GM11168 (cell line): ENCODE results near the gene NATD1.
"Not testable (repeated sequence)": the region's sequence is repeated elsewhere in the genome, so short reads cannot be mapped to it uniquely, and the experiment has no call there.

Experiments used
- in situ Hi-C: fragments of 300-500 bp; cut with MboI; formaldehyde crosslinking; loops from one replicate; pipeline ENCODE4 v1.12.0; 2022; ENCODE audit warnings: low sequenced_read_pairs; ENCODE audit not compliant: unreplicated experiment

NATD1 gene

DNA sequence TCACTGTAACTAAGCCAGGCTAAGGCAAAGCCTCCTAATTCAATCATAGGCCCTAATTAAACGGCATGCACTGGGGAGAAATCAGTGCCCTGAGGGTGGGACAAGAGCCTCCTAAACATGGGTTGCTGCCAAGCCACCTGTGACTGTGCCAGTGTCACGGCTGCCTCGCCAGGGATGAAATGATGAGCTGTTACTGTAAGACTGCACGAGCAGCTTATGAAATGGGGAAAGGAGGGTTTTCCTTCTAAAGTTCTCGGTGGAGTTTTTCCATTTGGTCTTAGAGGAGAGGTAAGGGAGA, 52.0 kb downstream of the NATD1 start:
- in situ Hi-C loops, result no loop called here

DNA sequence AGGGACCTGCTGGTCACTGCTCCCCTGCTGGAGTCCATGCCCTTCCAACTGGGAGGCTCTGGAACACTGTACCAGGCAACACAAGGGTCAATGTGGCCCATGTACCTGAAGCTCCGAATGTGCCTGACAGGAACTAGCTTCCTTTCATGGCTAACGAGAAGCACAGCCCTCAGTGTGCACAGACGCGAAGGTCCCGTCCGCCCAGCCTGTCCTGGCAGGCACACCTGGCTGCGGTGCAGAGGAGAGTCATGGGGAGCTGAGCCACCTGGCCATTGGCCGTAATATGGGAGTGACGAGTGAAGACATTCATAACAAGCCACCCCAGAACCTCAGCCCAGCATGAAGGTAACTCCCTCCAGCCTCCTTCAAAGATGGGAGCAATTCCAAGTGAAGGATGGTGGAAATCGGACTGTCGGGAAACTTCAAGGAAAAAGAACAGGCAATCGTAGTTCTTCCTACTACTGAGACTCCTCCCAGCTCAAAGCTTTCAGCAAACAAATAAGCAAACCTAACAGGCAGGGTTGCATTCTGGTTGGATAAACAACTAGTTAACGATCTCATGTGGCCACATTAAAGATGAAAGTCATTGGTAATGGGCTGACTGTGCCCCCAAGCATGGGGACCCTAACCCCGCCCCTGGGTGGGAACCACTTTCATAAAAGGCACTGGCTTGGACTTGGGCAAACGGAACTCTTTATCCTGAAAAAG, 52.5 kb downstream of the NATD1 start:
- in situ Hi-C loops, result no loop called here

DNA sequence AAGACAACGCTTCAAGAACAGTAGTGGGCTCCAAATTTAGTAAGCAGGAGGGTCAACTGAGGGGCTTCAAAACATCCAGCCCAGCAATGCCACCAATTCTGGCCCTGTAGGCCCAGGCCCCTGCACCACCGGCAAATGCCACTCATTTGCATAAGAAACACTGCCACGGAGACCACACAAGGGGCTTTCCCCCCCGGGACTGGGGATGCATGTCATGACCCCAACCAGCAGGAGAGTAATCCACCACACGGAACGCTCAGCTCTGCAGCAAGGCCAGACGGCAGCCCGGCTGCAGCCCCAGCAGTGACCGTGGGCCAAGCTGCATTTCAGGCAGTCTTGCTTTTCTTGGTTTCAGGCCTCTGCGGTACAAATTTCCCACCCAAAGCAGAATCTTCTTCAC, 53.4 kb downstream of the NATD1 start:
- in situ Hi-C loops, result no loop called here

DNA sequence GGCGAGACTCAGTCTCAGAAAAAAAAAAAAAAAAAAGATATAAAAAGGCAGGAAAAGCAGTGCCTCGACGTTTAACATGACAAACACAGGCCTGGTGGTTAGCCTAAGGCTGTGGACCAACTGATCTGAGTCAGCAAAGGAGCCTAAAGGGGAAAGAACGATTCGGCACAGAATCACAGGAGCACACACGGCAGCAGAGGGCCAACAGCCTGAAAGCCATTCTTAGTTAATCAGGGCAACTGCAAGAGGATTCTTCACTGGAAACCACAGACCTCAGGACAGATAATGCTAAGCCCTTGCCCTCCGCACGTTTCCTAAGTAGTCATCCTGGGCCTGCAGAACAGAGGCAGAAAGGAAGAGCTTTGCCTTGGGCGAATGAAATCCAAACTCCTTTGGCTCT, 53.9 kb downstream of the NATD1 start:
- in situ Hi-C loops, result no loop called here

DNA sequence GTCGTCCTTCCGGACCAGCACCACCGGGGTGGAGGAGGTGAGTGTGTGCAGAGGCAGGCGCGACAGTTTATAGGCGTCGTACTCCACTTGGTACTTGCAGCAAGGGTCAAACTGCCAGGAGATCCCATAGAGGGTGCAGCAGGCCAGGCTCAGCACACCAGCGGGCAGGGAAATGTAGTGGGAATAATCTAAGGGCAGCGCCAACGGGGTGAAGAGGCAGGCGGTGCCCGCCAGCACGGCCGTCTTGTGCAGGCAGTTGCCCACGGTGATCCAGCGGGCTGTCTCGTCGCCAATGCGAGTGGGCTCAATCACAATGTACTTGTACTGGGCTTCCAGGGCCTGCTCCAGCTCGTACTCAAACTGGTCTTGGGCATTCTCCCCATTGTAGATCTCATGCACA, 54.8 kb downstream of the NATD1 start:
- in situ Hi-C loops, result no loop called here

DNA sequence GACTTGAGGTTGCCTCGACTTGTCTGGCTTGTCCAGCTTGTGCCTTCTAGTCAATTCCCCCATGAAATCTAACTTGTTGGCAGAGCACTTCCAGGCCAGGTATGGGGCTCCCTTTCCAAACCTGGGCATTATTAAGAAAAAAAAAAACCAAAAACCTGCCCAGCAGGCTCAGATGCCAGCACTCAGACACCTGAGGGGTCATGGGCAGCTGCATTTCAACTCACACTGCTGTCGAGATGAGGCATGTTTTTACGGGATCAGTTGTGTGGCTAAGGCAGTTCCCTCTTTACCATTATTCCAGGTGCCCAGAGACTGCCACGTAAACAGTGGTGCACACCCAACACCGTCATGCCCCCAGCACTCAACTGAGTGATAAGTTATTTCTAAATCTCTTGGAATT, 57.1 kb downstream of the NATD1 start:
- in situ Hi-C loops, result no loop called here

DNA sequence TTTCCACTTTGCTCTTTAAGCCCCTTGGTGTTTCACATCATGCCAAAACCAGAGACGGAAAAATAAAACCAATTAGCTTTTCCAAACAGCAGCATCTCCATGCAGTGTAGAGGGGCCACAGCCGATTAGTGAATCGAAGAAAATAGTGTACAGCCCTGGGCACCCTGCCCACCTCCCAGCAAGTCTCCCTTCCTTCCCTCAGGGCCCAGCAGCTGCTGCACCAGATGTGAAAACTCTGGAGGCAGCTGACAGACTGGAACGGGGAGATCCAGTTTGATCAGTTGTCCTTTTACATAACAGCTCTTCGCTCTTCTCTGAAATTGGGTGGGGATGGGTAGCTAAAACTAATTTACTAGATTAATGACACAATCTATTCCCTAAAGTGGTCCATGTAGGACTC, 58.5 kb downstream of the NATD1 start:
- in situ Hi-C loops, result no loop called here

DNA sequence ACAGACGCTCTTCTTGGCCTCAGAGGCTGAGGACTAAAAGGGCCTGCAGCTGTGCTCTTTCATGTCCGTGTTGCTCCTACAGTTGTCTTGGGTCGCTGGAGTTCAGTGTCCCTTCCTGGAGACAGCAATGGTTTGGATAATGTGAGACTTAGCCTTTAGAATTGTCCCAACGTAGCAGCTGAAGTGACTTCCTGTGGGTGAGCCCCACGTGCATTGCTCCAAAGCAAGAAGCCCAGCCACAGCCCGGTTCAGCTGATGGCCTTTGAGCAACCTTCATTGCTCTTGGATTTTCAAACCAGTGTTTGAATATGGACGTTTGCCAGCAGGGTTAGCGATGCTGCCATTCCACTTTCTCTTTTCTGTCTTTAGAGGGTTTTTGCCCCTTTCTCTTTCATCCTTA, 59.0 kb downstream of the NATD1 start:
- in situ Hi-C loops, result no loop called here

DNA sequence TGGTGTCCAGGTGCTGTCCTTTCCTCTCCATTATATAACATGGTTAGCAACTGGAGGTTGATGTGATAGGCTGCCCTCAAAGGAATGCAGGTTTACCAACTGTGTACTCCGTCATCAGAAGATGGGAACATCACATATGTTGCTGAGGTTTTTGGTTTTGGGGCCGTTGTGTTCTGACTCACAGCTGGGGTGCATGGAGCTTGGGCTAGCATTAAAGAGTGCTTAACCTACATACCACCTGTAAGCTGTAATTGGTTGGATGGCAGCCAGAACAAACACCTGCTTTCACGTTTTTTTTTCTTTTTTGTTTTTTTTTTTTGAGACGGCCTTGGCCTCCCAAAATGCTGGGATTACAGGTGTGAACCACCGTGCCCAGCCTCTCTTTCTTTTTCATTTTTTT, 60.2 kb downstream of the NATD1 start:
- in situ Hi-C loops, result no loop called here

DNA sequence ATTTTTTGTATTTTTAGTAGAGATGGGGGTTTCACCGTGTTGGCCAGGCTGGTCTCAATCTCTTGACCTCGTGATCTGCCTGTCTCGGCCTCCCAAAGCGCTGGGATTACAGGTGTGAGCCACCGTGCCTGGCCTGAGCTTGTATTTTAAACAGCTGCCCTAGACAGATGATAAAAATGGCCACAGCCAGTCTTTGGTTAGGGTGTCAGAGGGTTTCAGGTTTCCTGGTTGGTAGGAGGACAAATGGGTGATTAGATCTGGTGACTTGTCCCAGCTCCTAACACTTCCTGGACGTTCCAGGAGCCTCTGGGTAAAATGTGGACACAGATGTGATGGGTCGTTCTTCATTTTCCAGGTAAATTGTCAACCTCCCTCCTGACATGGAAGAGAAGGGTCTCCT, 60.8 kb downstream of the NATD1 start:
- in situ Hi-C loops, result not testable (repeated sequence)

DNA sequence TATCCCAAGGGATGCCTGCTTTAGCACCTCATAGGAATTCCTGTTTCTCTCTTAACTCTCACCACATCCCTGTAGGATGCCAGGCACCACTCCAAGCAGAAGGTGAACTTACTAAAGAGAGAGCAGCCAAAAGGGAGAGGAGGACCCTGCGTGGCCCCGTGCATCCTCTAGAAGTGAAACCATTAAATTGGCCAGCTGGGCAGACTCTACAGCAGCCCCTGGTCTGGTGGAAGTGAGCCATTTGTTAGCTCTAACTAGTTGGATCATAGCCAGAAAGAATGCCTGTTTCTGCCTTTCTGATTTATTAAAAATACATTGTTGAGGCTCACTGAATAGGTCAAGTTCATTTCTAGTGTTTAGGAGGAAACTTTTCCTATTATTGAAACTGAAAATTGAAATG, 61.5 kb downstream of the NATD1 start:
- in situ Hi-C loops, result no loop called here

DNA sequence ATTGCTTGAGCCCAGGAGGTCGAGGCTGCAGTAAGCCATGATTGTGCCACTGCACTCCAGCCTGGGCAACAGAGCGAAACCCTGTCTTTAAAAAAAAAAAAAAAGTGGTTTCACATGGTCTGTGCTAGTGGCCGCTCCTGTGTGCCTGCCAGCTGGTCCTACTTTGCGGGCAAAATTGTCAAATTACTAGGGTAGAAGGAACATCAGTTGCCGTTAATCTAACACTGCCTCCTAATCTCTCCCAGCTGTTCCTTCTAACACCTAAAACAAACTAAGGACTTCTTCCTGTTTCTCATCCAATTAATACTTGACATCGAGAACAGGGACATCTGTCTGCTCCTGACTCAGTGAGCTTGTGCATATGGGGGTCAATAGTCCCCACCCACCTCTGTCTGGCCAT, 63.1 kb downstream of the NATD1 start:
- in situ Hi-C loops, result no loop called here

DNA sequence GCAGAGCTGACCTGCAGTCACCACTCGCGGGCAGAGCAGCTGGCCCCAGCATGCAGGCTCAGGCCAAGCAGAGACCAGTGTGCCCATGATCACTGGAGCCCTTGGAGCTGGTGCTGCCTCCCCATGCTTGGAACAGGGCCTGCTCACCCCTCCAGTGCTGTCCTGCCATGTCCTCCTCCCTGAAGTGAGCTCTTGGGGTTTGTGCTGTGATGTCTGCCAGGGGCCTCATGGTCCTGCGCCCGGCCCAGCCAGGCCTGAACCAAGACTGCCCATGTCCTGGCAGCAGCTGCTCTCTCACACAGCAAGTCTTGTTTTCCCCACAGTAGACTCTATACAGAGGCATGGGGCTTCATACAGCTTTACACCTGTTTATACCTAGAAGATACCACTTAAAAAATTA, 63.8 kb downstream of the NATD1 start:
- in situ Hi-C loops, result no loop called here
